Measurements from ENCODE around the gene SUMO4. TPM values are rescaled to one million over a fixed set of nuclear protein-coding genes. Genes with fewer than 3 reads are reported as not detected.

Gene SUMO4
- total and polyA plus RNA-seq, 3 experiments from 2014 or later, result 0.48 to 3.9 (median 3.7) TPM

GRCh38 chr6:149363154-149363553 lies 36.9 kb upstream of the SUMO4 start:
- ChIA-PET CTCF (no interaction called here), POLR2A (interaction anchor here (0.8 kb wide), 1 partner anchor 12 kb away, joined by 3 read pairs; no protein-coding TSS in a partner anchor)
- Mint-ChIP-seq H3K36me3 (peaks cover 3 to 31% (median 9%) of the 10 kb centered on the region in 3 donors), H3K4me3 (no peak overlapping the region), H3K9me3 (peaks cover 0 to 3% (median 0%) of the 10 kb centered on the region in 5 donors), H3K27ac (peak overlapping the region in 4 of 8 donors; percentile 18 to 77 (median 59)), H3K27me3 (no peaks in the 10 kb centered on the region), H3K4me1 (peaks cover 41 to 50% (median 50%) of the 10 kb centered on the region in 3 donors)
- no peaks in the 10 kb centered on the region for H3K9me3 ChIP-seq (ENCODE audit: low read length)
- no peaks in the 10 kb centered on the region for H3K36me3 ChIP-seq (ENCODE audit: insufficient read depth, low read length)
- no peak overlapping the region for H3K4me3 ChIP-seq (ENCODE audit: low read length)
- no peak overlapping the region for H3K27ac ChIP-seq (ENCODE audit: low read depth, low read length)
- H3K27me3 ChIP-seq (ENCODE audit: insufficient read depth, low read length, poor library complexity, severe bottlenecking), result no peaks in the 10 kb centered on the region
- peaks cover 71% of the 10 kb centered on the region for H3K4me1 ChIP-seq (ENCODE audit: insufficient read depth, low read length)
- DNase-seq, result no peak

- Histone ChIP-seq H3K36me3 (ENCODE audit: insufficient read depth, low read length) (no peaks in the 10 kb centered on the region), H3K9me3 (ENCODE audit: low read length) (no peaks in the 10 kb centered on the region), H3K27ac (ENCODE audit: low read depth, low read length) (no peak overlapping the region), H3K4me3 (ENCODE audit: low read length) (no peak overlapping the region), H3K27me3 (ENCODE audit: insufficient read depth, low read length, poor library complexity, severe bottlenecking) (no peaks in the 10 kb centered on the region), H3K4me1 (ENCODE audit: insufficient read depth, low read length) (peaks cover 68% of the 10 kb centered on the region)
- H3K36me3 Mint-ChIP-seq, result peaks cover 3 to 21% (median 9%) of the 10 kb centered on the region in 3 donors
- H3K27me3 Mint-ChIP-seq, result no peaks in the 10 kb centered on the region
- H3K4me1 Mint-ChIP-seq, result peaks cover 29 to 41% (median 39%) of the 10 kb centered on the region in 3 donors
- H3K4me3 Mint-ChIP-seq, result peak overlapping the region in 2 of 7 donors; percentile 12 to 67
- CTCF ChIA-PET, result no interaction called here
- no peak for DNase-seq
- POLR2A ChIA-PET, result interaction anchor here (0.6 to 0.7 kb wide), 2 partner anchors 14 to 217 kb away, joined by 3 read pairs; no protein-coding TSS in a partner anchor
- H3K9me3 Mint-ChIP-seq, result peaks cover 0 to 3% (median 0%) of the 10 kb centered on the region in 5 donors
- peak overlapping the region in 6 of 8 donors; percentile 0 to 82 (median 14) for H3K27ac Mint-ChIP-seq
Measured at GRCh38 chr6:149364557-149364956, 35.5 kb upstream of the SUMO4 start.

- H3K36me3 Mint-ChIP-seq, result peaks cover 5 to 23% (median 9%) of the 10 kb centered on the region in 3 donors
- CTCF ChIA-PET, result no interaction called here
- H3K27ac Mint-ChIP-seq, result peak overlapping the region in 7 of 8 donors; percentile 29 to 77 (median 69)
- Histone ChIP-seq H3K9me3 (ENCODE audit: low read length) (no peaks in the 10 kb centered on the region), H3K27ac (ENCODE audit: low read depth, low read length) (no peak overlapping the region), H3K36me3 (ENCODE audit: insufficient read depth, low read length) (no peaks in the 10 kb centered on the region), H3K4me1 (ENCODE audit: insufficient read depth, low read length) (peaks cover 67% of the 10 kb centered on the region), H3K4me3 (ENCODE audit: low read length) (no peak overlapping the region), H3K27me3 (ENCODE audit: insufficient read depth, low read length, poor library complexity, severe bottlenecking) (no peaks in the 10 kb centered on the region)
- no peaks in the 10 kb centered on the region for H3K27me3 Mint-ChIP-seq
- peaks cover 0 to 3% (median 0%) of the 10 kb centered on the region in 5 donors for H3K9me3 Mint-ChIP-seq
- H3K4me1 Mint-ChIP-seq, result peaks cover 27 to 40% (median 39%) of the 10 kb centered on the region in 3 donors
- DNase-seq, result no peak
- peak overlapping the region in 5 of 7 donors; percentile 4 to 48 (median 9) for H3K4me3 Mint-ChIP-seq
- POLR2A ChIA-PET, result interaction anchor here (0.6 kb wide), 1 partner anchor 15 kb away, joined by 3 read pairs; no protein-coding TSS in a partner anchor
Measured at GRCh38 chr6:149365197-149365596, 34.9 kb upstream of the SUMO4 start.

DNA sequence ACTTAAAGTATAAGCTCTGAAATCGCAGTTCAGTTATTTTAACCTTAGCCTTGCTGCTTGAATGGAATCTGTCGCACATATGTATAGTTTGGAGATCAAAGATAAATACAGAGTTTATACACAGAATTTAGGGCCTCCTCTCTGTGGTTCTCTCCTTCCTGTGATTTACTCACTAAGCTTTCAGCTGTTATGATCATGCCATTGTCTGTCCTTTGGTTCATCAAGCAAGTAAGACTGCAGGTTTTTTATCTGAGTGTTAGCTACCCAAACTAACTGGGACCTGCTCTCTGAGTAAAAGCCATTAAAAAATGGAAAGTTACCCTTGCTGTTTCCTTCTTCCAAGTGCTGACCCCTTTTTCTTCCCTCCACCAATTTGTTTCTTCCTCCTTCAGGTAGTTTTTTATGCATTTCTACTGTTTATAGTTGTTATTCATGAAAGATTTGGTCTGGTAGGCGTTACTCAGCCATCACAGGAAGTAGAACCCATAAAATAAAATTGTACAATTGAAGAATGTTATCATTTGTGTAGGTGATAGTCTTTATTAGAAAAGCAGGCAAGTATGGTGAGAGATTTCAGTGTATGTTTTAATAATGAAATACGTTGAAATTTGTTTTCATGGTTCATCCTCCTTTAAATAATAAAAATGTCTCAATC lies 33.7 kb upstream of the SUMO4 start:
- peaks cover 68% of the 10 kb centered on the region for H3K4me1 ChIP-seq (ENCODE audit: insufficient read depth, low read length)
- no peaks in the 10 kb centered on the region for H3K27me3 Mint-ChIP-seq

GRCh38 chr6:149368065-149368464 lies 32.0 kb upstream of the SUMO4 start:
- Mint-ChIP-seq H3K36me3 (peaks cover 3 to 26% (median 5%) of the 10 kb centered on the region in 3 donors), H3K4me1 (peaks cover 19 to 34% (median 33%) of the 10 kb centered on the region in 3 donors), H3K27ac (no peak overlapping the region), H3K4me3 (no peak overlapping the region), H3K9me3 (no peaks in the 10 kb centered on the region), H3K27me3 (no peaks in the 10 kb centered on the region)
- H3K9me3 ChIP-seq (ENCODE audit: low read length), result no peaks in the 10 kb centered on the region
- CTCF ChIA-PET, result interaction anchor here (1.4 kb wide), 1 partner anchor 64 kb away, joined by 4 read pairs; no protein-coding TSS in a partner anchor
- no peaks in the 10 kb centered on the region for H3K36me3 ChIP-seq (ENCODE audit: insufficient read depth, low read length)
- peaks cover 64% of the 10 kb centered on the region for H3K4me1 ChIP-seq (ENCODE audit: insufficient read depth, low read length)
- no peak overlapping the region for H3K4me3 ChIP-seq (ENCODE audit: low read length)
- POLR2A ChIA-PET, result interaction anchor here (0.7 kb wide), 1 partner anchor 17 kb away, joined by 3 read pairs; no protein-coding TSS in a partner anchor
- H3K27ac ChIP-seq (ENCODE audit: low read depth, low read length), result no peak overlapping the region
- DNase-seq, result no peak
- H3K27me3 ChIP-seq (ENCODE audit: insufficient read depth, low read length, poor library complexity, severe bottlenecking), result no peaks in the 10 kb centered on the region

More for the DNA sequence above, 33.7 kb upstream of the SUMO4 start:
- H3K36me3 Mint-ChIP-seq, result peaks cover 8 to 23% (median 11%) of the 10 kb centered on the region in 3 donors
- POLR2A ChIA-PET, result interaction anchor here (0.6 to 1.0 kb wide), 2 partner anchors 50 to 199 kb away, joined by 3 to 4 read pairs; no protein-coding TSS in a partner anchor
- H3K9me3 Mint-ChIP-seq, result peaks cover 0 to 3% (median 0%) of the 10 kb centered on the region in 5 donors
- peaks cover 26 to 36% (median 35%) of the 10 kb centered on the region in 3 donors for H3K4me1 Mint-ChIP-seq
- no peaks in the 10 kb centered on the region for H3K9me3 ChIP-seq (ENCODE audit: low read length)
- DNase-seq, result peak in 2 of 5 donors; percentile 9 to 60
- peak overlapping the region in 1 of 8 donors; percentile 57 for H3K27ac Mint-ChIP-seq
- no peak overlapping the region for H3K27ac ChIP-seq (ENCODE audit: low read depth, low read length)
- H3K4me3 Mint-ChIP-seq, result no peak overlapping the region
- CTCF ChIA-PET, result no interaction called here
- H3K36me3 ChIP-seq (ENCODE audit: insufficient read depth, low read length), result no peaks in the 10 kb centered on the region
- no peaks in the 10 kb centered on the region for H3K27me3 ChIP-seq (ENCODE audit: insufficient read depth, low read length, poor library complexity, severe bottlenecking)
- peak overlapping the region; percentile 1 for H3K4me3 ChIP-seq (ENCODE audit: low read length)

DNA sequence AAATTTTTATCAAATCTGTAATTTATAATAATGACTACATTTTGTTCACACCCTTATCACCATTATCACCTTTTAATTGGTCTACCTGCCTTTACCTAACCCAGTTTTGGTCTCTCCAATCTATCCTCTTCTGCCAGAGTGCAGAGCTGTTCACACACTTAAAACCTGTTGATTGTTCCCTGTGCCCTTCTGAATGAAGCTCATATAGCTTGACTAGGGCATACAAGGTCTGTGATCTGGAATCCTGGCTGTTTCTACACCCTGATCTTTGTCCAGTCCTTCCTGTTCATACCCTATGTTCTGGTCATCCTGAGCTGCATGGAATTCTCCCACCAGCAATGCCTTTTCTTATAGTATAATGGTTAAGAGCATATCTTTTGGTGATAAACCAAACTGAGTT lies 28.9 kb upstream of the SUMO4 start:
- Histone ChIP-seq H3K27me3 (ENCODE audit: insufficient read depth, low read length, poor library complexity, severe bottlenecking) (no peaks in the 10 kb centered on the region), H3K4me1 (ENCODE audit: insufficient read depth, low read length) (peaks cover 54% of the 10 kb centered on the region), H3K36me3 (ENCODE audit: insufficient read depth, low read length) (no peaks in the 10 kb centered on the region), H3K27ac (ENCODE audit: low read depth, low read length) (no peak overlapping the region), H3K9me3 (ENCODE audit: low read length) (no peaks in the 10 kb centered on the region), H3K4me3 (ENCODE audit: low read length) (no peak overlapping the region)
- Mint-ChIP-seq H3K9me3 (no peaks in the 10 kb centered on the region), H3K36me3 (peaks cover 3 to 48% (median 14%) of the 10 kb centered on the region in 3 donors), H3K4me3 (peak overlapping the region in 2 of 7 donors; percentile 6 to 9), H3K27ac (peak overlapping the region in 4 of 8 donors; percentile 21 to 71 (median 36)), H3K27me3 (no peaks in the 10 kb centered on the region), H3K4me1 (peaks cover 41 to 60% (median 59%) of the 10 kb centered on the region in 3 donors)
- ChIA-PET POLR2A (no interaction called here), CTCF (interaction anchor here (1.1 kb wide), 1 partner anchor 12 kb away, joined by 3 read pairs; no protein-coding TSS in a partner anchor)
- no peak for DNase-seq

DNA sequence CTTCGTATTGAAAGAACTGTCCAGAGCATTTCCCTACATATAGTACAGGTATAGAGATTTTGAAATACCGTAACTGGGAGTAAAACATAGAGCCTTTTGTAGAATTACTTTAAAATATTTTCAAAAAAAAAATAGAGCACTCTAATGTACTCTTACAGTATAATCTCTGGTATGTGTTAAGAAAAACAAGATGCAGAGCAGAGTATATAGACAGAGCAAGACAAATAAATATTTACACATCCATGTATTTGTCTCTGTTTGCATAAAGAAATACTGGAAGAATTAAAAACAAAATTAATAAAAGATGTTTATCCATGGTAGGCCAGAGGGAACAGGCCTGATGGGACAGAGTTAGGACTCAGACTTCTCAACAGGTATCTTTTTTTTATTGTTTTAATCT lies 28.0 kb upstream of the SUMO4 start:
- Histone ChIP-seq H3K27me3 (ENCODE audit: insufficient read depth, low read length, poor library complexity, severe bottlenecking) (no peaks in the 10 kb centered on the region), H3K9me3 (ENCODE audit: low read length) (no peaks in the 10 kb centered on the region), H3K4me3 (ENCODE audit: low read length) (no peak overlapping the region), H3K36me3 (ENCODE audit: insufficient read depth, low read length) (no peaks in the 10 kb centered on the region), H3K4me1 (ENCODE audit: insufficient read depth, low read length) (peaks cover 45% of the 10 kb centered on the region), H3K27ac (ENCODE audit: low read depth, low read length) (no peak overlapping the region)
- peaks cover 3 to 54% (median 15%) of the 10 kb centered on the region in 3 donors for H3K36me3 Mint-ChIP-seq
- no peak overlapping the region for H3K4me3 Mint-ChIP-seq
- no peak for DNase-seq
- H3K9me3 Mint-ChIP-seq, result no peaks in the 10 kb centered on the region
- peak overlapping the region in 1 of 8 donors; percentile 66 for H3K27ac Mint-ChIP-seq
- ChIA-PET CTCF (no interaction called here), POLR2A (no interaction called here)
- peaks cover 47 to 66% (median 65%) of the 10 kb centered on the region in 3 donors for H3K4me1 Mint-ChIP-seq
- no peaks in the 10 kb centered on the region for H3K27me3 Mint-ChIP-seq

- H3K4me1 Mint-ChIP-seq, result peaks cover 50 to 76% (median 67%) of the 10 kb centered on the region in 3 donors
- H3K36me3 Mint-ChIP-seq, result peaks cover 5 to 62% (median 17%) of the 10 kb centered on the region in 3 donors
- peak overlapping the region in 4 of 8 donors; percentile 1 to 68 (median 47) for H3K27ac Mint-ChIP-seq
Measured at GRCh38 chr6:149373511-149373910, 26.6 kb upstream of the SUMO4 start.

More at GRCh38 chr6:149373511-149373910, 26.6 kb upstream of the SUMO4 start:
- Mint-ChIP-seq H3K9me3 (no peaks in the 10 kb centered on the region), H3K4me3 (no peak overlapping the region), H3K27me3 (no peaks in the 10 kb centered on the region)
- DNase-seq, result no peak
- H3K36me3 ChIP-seq (ENCODE audit: insufficient read depth, low read length), result peaks cover 6% of the 10 kb centered on the region
- H3K4me3 ChIP-seq (ENCODE audit: low read length), result no peak overlapping the region
- peaks cover 30% of the 10 kb centered on the region for H3K4me1 ChIP-seq (ENCODE audit: insufficient read depth, low read length)
- no peaks in the 10 kb centered on the region for H3K27me3 ChIP-seq (ENCODE audit: insufficient read depth, low read length, poor library complexity, severe bottlenecking)
- ChIA-PET CTCF (interaction anchor here (0.7 kb wide), 1 partner anchor 292 kb away, joined by 3 read pairs; no protein-coding TSS in a partner anchor), POLR2A (no interaction called here)
- no peaks in the 10 kb centered on the region for H3K9me3 ChIP-seq (ENCODE audit: low read length)
- H3K27ac ChIP-seq (ENCODE audit: low read depth, low read length), result no peak overlapping the region

All from CD8-positive, alpha-beta memory T cell (primary cell).